HepG2 (cell line): ENCODE measurements around the gene SEMA3G. TPM values are rescaled to one million over a fixed set of nuclear protein-coding genes. Genes with fewer than 3 reads are reported as not detected.

Experiments
- ATAC-seq: fragments of 200-7000 bp; cut with Tn5 transposase; 3 replicates; pipeline ENCODE4 v1.9.1; 2020; ENCODE audit warnings: mild to moderate bottlenecking, moderate library complexity
- BruUV-seq: library from RNA; stranded (reverse); fragments of 400-500 nt; replicated peaks from 2 replicates; lab custom pipeline; 2021; lab: Mats Ljungman, UMichigan
- CTCF ChIA-PET: fragments of 300-600 bp; formaldehyde crosslinking; extraction: SDS; loops from one replicate; lab custom pipeline; 2021; ENCODE audit warnings: low total read pairs, inconsistent platforms, low intra/inter-chr PET ratio; lab: Yijun Ruan, JAX
- POLR2A ChIA-PET: fragments of 350-600 bp; sonication (Branson Sonifier 250); formaldehyde crosslinking; loops from one replicate; lab custom pipeline; 2020; ENCODE audit warnings: antibody characterized with exemption, inconsistent platforms; lab: Yijun Ruan, JAX
- DNase-seq: peaks from one replicate; pipeline ENCODE4 v3.0.0-alpha.2; 2015; ENCODE audit warnings: low spot score
- FAIRE-seq: peaks from 3 replicates; lab custom pipeline; 2011; peaks lifted over from hg19 to GRCh38; lab: Jason Lieb, UNC
- H2AFZ ChIP-seq: one replicate; pipeline ENCODE4 v1.6.1; 2011; ENCODE audit warnings: low read length, inconsistent platforms
- H3K27ac ChIP-seq: fragments of 300-600 bp; 3 replicates; pipeline ENCODE4 v1.8.0; 2011; ENCODE audit warnings: mixed run types, mild to moderate bottlenecking, mixed read lengths, low read length, inconsistent platforms; ENCODE audit not compliant: insufficient read depth; ENCODE audit errors: extremely low read length
- H3K27me3 ChIP-seq, 2 experiments: fragments of 200-600 bp in 1 of 2; 2 replicates in 1 of 2; 3 replicates in 1 of 2; pipeline versions ENCODE4 v1.6.0 to v1.8.0; 2011; ENCODE audit warnings: low read length in 2 of 2, mild to moderate bottlenecking in 2 of 2, moderate library complexity in 2 of 2, inconsistent platforms in 1 of 2; ENCODE audit not compliant: insufficient read depth in 2 of 2, control insufficient read depth in 1 of 2
- H3K36me3 ChIP-seq, 2 experiments: fragments of 200-600 bp in 1 of 2; replicated peaks in 1 of 2; 2 replicates in 1 of 2; 3 replicates in 1 of 2; pipeline versions ENCODE4 v1.5.1 to v1.8.0; 2011; ENCODE audit warnings: low read length in 2 of 2, inconsistent platforms in 1 of 2; ENCODE audit not compliant: insufficient read depth in 2 of 2, control insufficient read depth in 1 of 2
- H3K4me1 ChIP-seq: 2 replicates; pipeline ENCODE4 v1.5.1; 2012; ENCODE audit warnings: low read length, inconsistent platforms; ENCODE audit not compliant: insufficient read depth
- H3K4me2 ChIP-seq: 2 replicates; pipeline ENCODE4 v1.6.0; 2011; ENCODE audit warnings: low read depth, low read length, inconsistent platforms
- H3K4me3 ChIP-seq, 3 experiments: fragments of 200-600 bp in 1 of 3; sonication (generic), shearing (Covaris generic) in 1 of 3; replicated peaks in 1 of 3; 2 replicates each; pipeline ENCODE4 v1.5.1; 2011 to 2016; ENCODE audit warnings: low read length in 3 of 3, inconsistent platforms in 2 of 3, low read depth in 2 of 3, mild to moderate bottlenecking in 2 of 3, control low read depth in 1 of 3, mixed read lengths in 1 of 3; ENCODE audit not compliant: insufficient read depth in 1 of 3
- H3K79me2 ChIP-seq: one replicate; pipeline ENCODE4 v1.6.1; 2011; ENCODE audit warnings: low read length, inconsistent platforms; ENCODE audit not compliant: insufficient read depth
- H3K9ac ChIP-seq: 2 replicates; pipeline ENCODE4 v1.6.0; 2011; ENCODE audit warnings: mild to moderate bottlenecking, low read depth, low read length, inconsistent platforms; ENCODE audit not compliant: insufficient read depth
- H3K9me3 ChIP-seq: 2 replicates; pipeline ENCODE4 v1.5.1; 2012; ENCODE audit warnings: mild to moderate bottlenecking, low read length
- H4K20me1 ChIP-seq: 2 replicates; pipeline ENCODE4 v1.6.0; 2011; ENCODE audit warnings: inconsistent platforms, mild to moderate bottlenecking, low read length, moderate library complexity; ENCODE audit not compliant: insufficient read depth
- CERS6 ChIP-seq: sonication (generic); formaldehyde crosslinking; IDR thresholded peaks from 2 replicates; pipeline ENCODE4 v1.5.0; 2020; ENCODE audit warnings: missing genetic modification reagents
- CHD4 ChIP-seq: fragments of 200-600 bp; sonication (generic); IDR thresholded peaks from 2 replicates; pipeline ENCODE4 v1.7.0; 2017; ENCODE audit warnings: mild to moderate bottlenecking, low read length, borderline replicate concordance
- IKZF4 ChIP-seq: sonication (generic); formaldehyde crosslinking; IDR thresholded peaks from 2 replicates; pipeline ENCODE4 v1.5.1; 2020; ENCODE audit warnings: borderline replicate concordance, mild to moderate bottlenecking, low read depth, missing genetic modification reagents; ENCODE audit errors: not compliant biosample characterization
- MTA1 ChIP-seq: sonication (generic); formaldehyde crosslinking; IDR thresholded peaks from 2 replicates; pipeline ENCODE4 v1.4.0; 2020; ENCODE audit warnings: missing genetic modification reagents, mild to moderate bottlenecking, borderline replicate concordance
- MTF2 ChIP-seq: sonication (generic); formaldehyde crosslinking; IDR thresholded peaks from 2 replicates; pipeline ENCODE4 v1.5.0; 2020; ENCODE audit warnings: missing genetic modification reagents, borderline replicate concordance
- ONECUT2 ChIP-seq: sonication (generic); formaldehyde crosslinking; IDR thresholded peaks from 2 replicates; pipeline ENCODE4 v1.4.0; 2020; ENCODE audit warnings: missing genetic modification reagents
- POLR2G ChIP-seq: fragments of 200-400 bp; formaldehyde crosslinking; IDR thresholded peaks from 2 replicates; pipeline ENCODE4 v1.6.1; 2018; ENCODE audit warnings: mild to moderate bottlenecking, low read depth, low read length, moderate library complexity
- RARG ChIP-seq: sonication (generic); formaldehyde crosslinking; IDR thresholded peaks from 2 replicates; pipeline ENCODE4 v1.4.0; 2020; ENCODE audit warnings: low read depth, mild to moderate bottlenecking, missing genetic modification reagents
- RELA ChIP-seq: sonication (generic); formaldehyde crosslinking; IDR thresholded peaks from 2 replicates; pipeline ENCODE4 v1.4.0; 2020; ENCODE audit warnings: missing genetic modification reagents
- THAP7 ChIP-seq: sonication (generic); formaldehyde crosslinking; IDR thresholded peaks from 2 replicates; pipeline ENCODE4 v1.8.1; 2023; ENCODE audit warnings: mild to moderate bottlenecking, missing genetic modification reagents
- ZEB1 ChIP-seq: IDR thresholded peaks from 2 replicates; pipeline ENCODE4 v1.6.1; 2012; ENCODE audit warnings: mild to moderate bottlenecking, low read depth, inconsistent platforms; ENCODE audit not compliant: insufficient replicate concordance
- ZNF296 ChIP-seq: sonication (generic); formaldehyde crosslinking; conservative IDR thresholded peaks from 2 replicates; pipeline ENCODE4 v1.5.0; 2020; ENCODE audit warnings: mild to moderate bottlenecking, missing genetic modification reagents
- ZNF503 ChIP-seq: sonication (generic); formaldehyde crosslinking; IDR thresholded peaks from 2 replicates; pipeline ENCODE4 v1.4.0; 2020; ENCODE audit warnings: missing genetic modification reagents
- ZNF567 ChIP-seq: sonication (generic); formaldehyde crosslinking; IDR thresholded peaks from 2 replicates; pipeline ENCODE4 v1.8.1; 2023; ENCODE audit warnings: mild to moderate bottlenecking, missing genetic modification reagents, borderline replicate concordance
- ZNF703 ChIP-seq: sonication (generic); formaldehyde crosslinking; IDR thresholded peaks from 2 replicates; pipeline ENCODE4 v1.5.1; 2020; ENCODE audit warnings: missing genetic modification reagents, mild to moderate bottlenecking, moderate library complexity, borderline replicate concordance
- ZNF792 ChIP-seq: IDR thresholded peaks from 2 replicates; pipeline ENCODE4 v1.6.1; 2016
- ZNF839 ChIP-seq: sonication (generic); formaldehyde crosslinking; IDR thresholded peaks from 2 replicates; pipeline ENCODE4 v1.4.0; 2020; ENCODE audit warnings: missing genetic modification reagents, mild to moderate bottlenecking, borderline replicate concordance
- WGBS: methylation state at CpG from one replicate; pipeline ENCODE4 v1.1.6; 2017; ENCODE audit warnings: low lambda C conversion rate; 5-methylcytosine and 5-hydroxymethylcytosine counted together
- in situ Hi-C: cut with HindIII; loops from 2 replicates; pipeline ENCODE4 v1.10.0; 2017; ENCODE audit warnings: low pct_unique_long_range_greater_than_20kb; ENCODE audit not compliant: extremely low pct_ligation_motif_present
- intact Hi-C: fragments of 100-400 bp; cut with micrococcal nuclease; formaldehyde crosslinking; loops from one replicate; pipeline ENCODE4 v1.10.0; 2022; ENCODE audit not compliant: unreplicated experiment
- polyA plus RNA-seq, 8 experiments: library from polyadenylated mRNA; depleted of rRNA in 3 of 8; stranded (reverse) in 7 of 8; unstranded in 1 of 8; fragments of >200 nt; fragmentation: Illumina TruSeq in 4 of 8; extraction: Trizol in 4 of 8; gene quantifications; 2 replicates each; pipeline versions ENCODE4 v1.2.1 to v1.2.3, GENCODE V29; 2011 to 2016; ENCODE audit warnings: low read depth in 4 of 8, missing spikeins in 1 of 8, mixed read lengths in 1 of 8; ENCODE audit not compliant: insufficient read depth in 1 of 8
- total RNA-seq, 5 experiments: library from RNA; depleted of rRNA; stranded (reverse); fragments of >200 nt; fragmentation: Illumina TruSeq; extraction: Trizol; gene quantifications; 2 replicates each; pipeline ENCODE4 v1.2.3, GENCODE V29; 2016; ENCODE audit warnings: low read depth in 1 of 5

SEMA3G gene
- total and polyA plus RNA-seq, 2 of the 13 experiments (the other 11 are each of a cell fraction or from before 2014, with no cell fraction given): 6.1 to 8.3 TPM

- TF ChIP-seq CERS6 (CRISPR knock-in tag) (no peak), RELA (CRISPR knock-in tag) (no peak), MTF2 (CRISPR knock-in tag) (no peak), ZNF703 (CRISPR knock-in tag) (no peak), MTA1 (CRISPR knock-in tag) (no peak), ZNF839 (CRISPR knock-in tag) (no peak), IKZF4 (CRISPR knock-in tag) (no peak), RARG (no peak), ZEB1 (no peak), ZNF792 (CRISPR knock-in tag) (no peak)
- TF ChIP-seq, all 625 proteins: peak for 0
These were observed 26.0 kb upstream of the SEMA3G start (continued) for GRCh38 chr3:52470920-52471319.

GRCh38 chr3:52469001-52469400 lies 24.1 kb upstream of the SEMA3G start:
- intact Hi-C loops (no loop called here), in situ Hi-C loops (no loop called here)
- no peaks in the 10 kb centered on the region for H3K79me2 ChIP-seq
- no peak overlapping the region for H3K4me3 ChIP-seq
- peaks cover 20 to 47% of the 10 kb centered on the region in 2 experiments for H3K36me3 ChIP-seq
- FAIRE-seq: no peak
- BruUV-seq: no TSS peak
- no peak for TF ChIP-seq ZNF567 (CRISPR knock-in tag)
- no peak for TF ChIP-seq ZNF503
- no peak for TF ChIP-seq THAP7
- TF ChIP-seq ONECUT2: no peak
- TF ChIP-seq ZNF296 (CRISPR knock-in tag): no peak
- no peak for TF ChIP-seq POLR2G
- TF ChIP-seq CHD4: no peak
- H3K4me1 ChIP-seq: peaks cover 9% of the 10 kb centered on the region; the same call in 1 of the 2 replicates
- no peaks in the 10 kb centered on the region for H3K27me3 ChIP-seq
- POLR2A ChIA-PET: no interaction called here
- no peaks in the 10 kb centered on the region for H3K9me3 ChIP-seq
- WGBS: 98% methylated on average over 5 of the region's 5 CpGs
- 0 out of 2 replicates have a peak, but pooled peaks cover 4% of the 10 kb centered on the region for H4K20me1 ChIP-seq
- H3K9ac ChIP-seq: no peak overlapping the region
- no peak overlapping the region for H2AFZ ChIP-seq
- no peak overlapping the region for H3K4me2 ChIP-seq
- CTCF ChIA-PET: no interaction called here
- H3K27ac ChIP-seq: no peak overlapping the region
- no peak for ATAC-seq
- DNase-seq: no peak
